GM18867 (cell line): ENCODE data around the gene TRIO.
"Not testable (repeated sequence)": the region's sequence is repeated elsewhere in the genome, so short reads cannot be mapped to it uniquely, and the experiment has no call there.

Experiments
- ATAC-seq: cut with Tn5 transposase; IDR thresholded peaks from one replicate; pipeline ENCODE4 v1.9.1; 2021; ENCODE audit warnings: mild to moderate bottlenecking, moderate library complexity; ENCODE audit not compliant: unreplicated experiment

Gene TRIO

DNA sequence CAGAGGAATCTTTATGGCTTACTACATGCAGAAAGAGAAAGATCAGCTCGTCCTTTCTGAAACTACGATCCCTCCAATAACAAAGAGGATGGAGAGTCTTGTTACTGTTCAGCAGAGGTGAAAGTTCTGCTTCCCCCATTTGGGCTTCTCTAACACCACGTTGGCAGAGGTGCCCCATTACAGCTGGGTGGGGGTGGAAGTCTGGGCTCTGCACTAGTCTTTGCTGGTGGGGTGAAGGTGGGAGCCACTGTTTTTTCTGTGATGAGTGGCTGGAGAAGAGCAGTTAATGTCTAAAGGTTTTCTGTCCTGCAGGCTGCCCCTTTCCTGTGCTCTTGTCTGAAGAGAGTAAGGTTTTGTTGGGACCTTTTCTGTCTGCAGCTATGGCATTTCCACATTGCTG lies 373.8 kb downstream of the TRIO start:
- no peak for ATAC-seq

DNA sequence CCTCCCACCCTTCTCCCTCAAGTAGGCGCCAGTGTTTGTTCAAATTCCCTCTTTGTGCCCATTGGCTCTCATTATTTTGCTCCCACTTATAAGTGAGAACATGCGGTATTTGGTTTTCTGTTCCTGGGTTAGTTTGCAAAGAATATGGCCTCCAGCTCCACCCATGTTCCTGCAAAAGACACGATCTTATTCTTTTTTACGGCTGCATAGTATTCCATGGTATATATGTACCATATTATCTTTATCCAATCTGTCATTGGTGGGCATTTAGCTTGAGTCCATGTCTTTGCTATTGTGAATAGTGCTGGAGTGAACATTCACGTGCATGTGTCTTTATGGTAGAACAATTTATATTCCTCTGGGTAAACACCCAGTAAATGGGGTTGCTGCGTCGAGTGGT lies 375.5 kb downstream of the TRIO start:
- ATAC-seq, result no peak

DNA sequence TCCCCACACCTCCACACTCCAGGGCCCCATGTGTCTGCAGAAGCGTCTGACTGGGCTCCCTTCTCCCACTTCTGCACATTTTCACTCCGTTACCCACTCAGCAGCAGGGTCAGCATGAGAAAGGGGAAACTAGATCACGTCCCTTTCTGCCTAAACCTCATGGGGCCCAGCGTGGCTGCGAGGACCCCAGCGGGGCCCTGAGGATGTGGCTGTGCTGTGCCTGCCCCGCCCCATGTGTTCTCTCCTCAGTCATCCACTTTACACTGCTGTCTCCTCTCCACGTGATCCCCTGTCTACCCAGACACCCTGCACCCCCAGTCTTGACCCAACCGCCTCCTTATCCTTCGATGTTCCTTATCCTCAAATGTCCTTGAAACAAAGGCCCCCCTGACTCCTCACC lies 378.6 kb downstream of the TRIO start:
- no peak for ATAC-seq

DNA sequence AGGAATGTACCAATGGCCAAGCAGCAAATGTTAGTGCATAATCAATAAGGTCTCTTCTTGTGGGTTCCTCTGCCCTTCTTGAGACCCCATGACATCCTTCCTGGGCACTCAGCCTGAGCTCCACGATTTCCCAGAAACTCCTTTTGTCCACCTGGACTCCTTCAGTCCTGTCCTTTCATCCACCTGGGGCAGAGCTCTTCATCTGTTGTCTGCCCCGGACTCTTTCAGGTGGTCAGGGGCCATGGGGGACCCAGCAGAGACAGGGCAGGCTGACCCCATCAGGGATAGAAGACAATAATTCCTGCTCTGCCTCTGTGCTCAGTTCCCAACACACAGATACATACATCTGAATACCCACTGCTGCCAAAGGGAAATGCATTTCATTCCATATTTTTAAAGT lies 379.6 kb downstream of the TRIO start:
- ATAC-seq, result no peak

DNA sequence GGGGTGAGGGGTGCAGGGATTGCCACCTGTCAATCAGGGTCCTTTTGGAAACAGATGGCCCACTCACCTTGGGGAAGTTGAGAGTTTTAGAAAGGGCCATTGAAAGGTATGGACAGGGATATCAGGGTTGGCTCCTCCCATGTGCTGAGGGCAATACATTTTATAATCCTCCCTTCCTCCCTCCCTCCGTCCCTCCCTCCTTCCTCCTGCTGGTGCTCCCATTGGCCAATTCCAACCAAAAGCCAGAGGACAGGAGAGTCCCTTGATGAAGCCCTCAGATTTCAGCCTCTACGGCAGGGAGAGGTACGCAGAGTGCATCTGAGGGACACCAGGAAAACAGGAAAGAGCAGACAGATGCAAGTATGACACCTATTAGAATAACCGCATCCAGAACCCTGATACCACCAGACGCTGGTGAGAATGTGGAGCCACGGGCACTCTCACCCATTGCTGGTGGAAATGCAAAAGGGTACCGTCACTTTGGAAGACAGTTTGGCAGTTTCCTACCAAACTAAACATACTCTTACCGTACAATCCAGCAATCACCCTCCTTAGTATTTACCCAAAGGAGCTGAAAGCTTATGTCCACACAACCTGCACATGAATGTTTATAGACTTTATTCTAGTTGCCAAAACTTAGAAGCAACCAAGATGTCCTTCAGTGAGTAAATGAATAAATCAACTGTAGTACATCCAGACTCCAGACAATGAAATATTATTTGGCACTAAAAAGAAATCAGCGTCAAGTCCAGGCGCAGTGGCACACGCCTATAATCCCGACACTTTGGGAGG lies 380.3 kb downstream of the TRIO start:
- ATAC-seq, result no peak

DNA sequence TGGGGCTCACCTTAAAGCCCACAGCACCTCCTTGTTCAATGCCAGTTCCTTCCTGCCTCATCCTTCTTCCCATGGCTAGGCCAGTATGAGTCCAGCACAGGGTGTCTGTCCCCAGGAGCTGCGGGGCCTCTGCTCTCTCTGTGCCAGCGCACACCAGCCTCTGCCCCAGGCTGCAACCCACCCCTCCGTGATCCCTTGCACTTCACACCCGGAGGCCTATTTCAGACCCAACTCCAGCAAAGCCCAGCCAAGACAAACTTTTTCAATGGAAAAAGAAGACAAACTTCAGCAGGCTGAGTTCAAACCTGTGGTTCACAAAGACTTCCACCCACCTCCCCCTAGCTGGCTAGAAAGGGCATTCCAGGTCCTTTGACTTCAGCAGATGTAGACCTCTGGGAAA lies 382.3 kb downstream of the TRIO start:
- ATAC-seq, result no peak

GRCh38 chr5:14526493-14526892 lies 383.4 kb downstream of the TRIO start:
- no peak for ATAC-seq

DNA sequence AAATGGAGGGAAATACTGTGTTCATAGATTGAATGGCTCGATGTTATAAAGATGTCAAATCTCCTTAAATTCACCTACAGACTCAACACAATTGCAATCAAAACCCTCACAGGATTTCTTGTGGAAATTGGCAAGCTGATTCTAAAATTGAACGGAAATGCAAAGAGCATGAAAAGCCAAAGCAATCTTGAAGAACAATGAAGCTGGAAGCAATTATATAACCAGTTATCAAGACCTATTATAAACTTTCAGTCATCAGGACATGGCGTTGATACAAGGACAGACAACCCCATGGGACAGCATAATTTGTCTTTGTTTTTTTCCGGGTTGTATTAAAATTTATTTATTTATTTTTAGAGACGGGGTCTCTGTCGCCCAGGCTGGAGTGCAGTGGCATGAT lies 385.0 kb downstream of the TRIO start:
- ATAC-seq, result no peak

DNA sequence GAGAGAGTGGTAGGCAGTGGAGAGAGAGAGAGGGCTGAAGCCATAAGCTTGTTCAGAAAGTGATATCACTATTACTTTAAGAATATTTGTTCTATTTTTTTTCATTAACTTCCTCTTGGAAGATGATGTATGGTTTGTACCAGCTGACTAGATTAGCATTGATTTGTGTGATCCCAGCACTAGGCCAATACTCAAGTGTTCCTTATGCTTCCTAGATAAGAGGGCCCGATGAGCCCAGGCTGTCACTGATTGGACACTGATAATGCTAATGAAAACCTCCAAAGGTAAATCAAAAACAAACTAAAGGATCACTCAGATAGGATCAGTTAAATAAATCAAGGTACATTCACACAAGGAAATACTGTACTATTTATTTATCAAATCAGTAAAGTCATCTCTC lies 385.8 kb downstream of the TRIO start:
- ATAC-seq, result no peak

DNA sequence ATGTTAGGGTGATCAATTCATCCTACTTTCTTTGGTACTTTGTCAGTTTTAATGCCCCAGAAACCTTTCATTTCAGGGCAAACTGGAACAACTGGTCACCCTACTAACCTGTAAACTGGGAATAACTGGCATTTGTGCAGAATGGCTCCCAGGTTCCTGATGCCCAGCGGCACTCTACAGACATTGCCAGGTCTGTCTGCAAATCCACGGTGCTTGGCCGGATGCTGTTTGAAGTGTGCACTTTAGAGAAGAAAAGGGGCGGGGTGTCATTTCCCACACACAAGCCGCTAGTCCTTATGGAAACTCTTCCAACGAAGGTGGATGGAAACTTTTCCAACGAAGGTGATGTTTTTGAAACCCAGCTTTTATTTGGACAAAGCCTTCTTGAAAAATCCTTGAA lies 388.5 kb downstream of the TRIO start:
- no peak for ATAC-seq

GRCh38 chr5:14532180-14532579 lies 389.0 kb downstream of the TRIO start:
- ATAC-seq, result no peak

DNA sequence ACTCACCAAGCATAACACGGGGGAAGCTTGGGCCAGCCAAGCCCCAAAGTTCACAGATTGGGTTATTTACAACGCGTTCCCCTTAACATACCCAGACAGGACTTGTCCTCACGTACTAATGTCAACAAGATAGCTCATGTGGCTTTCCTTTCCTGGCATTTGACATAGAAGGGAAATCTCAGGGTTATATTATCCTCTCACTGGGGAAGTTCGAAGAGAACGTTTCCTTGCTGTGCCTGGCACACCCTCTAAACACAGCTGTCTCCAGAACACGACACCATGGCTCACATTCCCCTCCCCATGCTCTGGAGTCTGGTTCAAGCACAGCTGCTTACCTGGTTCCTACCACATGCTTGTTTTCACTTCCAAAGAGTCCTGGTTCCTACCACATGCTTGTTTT lies 391.6 kb downstream of the TRIO start:
- no peak for ATAC-seq

GRCh38 chr5:14545308-14545707 lies 402.2 kb downstream of the TRIO start:
- ATAC-seq, result no peak

DNA sequence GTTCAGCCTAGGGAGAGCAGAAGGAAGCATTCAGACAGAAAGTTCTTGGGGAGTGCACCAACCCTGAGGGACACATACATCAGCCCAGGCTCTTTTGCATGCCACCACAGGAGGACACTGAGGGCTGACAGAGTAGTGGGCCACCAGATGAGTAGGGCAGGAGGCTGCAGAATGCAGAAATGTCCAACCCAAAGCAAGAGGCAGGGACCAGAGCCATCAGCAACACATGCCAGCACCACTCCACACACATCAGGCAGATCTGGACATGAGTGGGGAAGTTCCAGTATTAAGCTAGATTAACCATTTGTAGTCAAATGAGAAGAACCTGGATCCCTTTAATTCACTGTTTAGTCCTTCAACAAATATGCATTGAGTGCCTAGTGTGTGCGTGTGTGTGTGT lies 402.7 kb downstream of the TRIO start:
- no peak for ATAC-seq

DNA sequence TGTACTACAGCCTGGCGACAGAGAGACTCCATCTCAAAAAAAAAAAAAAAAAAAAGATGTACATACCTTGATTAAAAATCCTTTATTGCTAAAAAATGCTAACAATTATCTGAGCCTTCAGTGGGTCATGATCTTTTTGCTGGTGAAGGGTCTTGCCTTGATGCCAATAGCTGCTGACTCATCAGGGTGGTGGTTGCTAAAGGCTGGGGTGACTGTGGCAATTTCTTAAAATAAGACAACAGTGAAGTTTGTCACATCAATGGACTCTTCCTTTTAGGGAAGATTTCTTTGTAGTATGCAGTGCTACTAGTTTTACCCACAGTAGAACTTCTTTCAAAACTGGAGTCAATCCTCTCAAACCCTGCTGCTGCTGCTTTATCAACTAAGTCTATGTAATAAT lies 404.5 kb downstream of the TRIO start:
- ATAC-seq, result no peak

- no peak for ATAC-seq
These were observed 408.1 kb downstream of the TRIO start for GRCh38 chr5:14551211-14551610.

- no peak for ATAC-seq
These were observed 408.9 kb downstream of the TRIO start for GRCh38 chr5:14552017-14552416.

DNA sequence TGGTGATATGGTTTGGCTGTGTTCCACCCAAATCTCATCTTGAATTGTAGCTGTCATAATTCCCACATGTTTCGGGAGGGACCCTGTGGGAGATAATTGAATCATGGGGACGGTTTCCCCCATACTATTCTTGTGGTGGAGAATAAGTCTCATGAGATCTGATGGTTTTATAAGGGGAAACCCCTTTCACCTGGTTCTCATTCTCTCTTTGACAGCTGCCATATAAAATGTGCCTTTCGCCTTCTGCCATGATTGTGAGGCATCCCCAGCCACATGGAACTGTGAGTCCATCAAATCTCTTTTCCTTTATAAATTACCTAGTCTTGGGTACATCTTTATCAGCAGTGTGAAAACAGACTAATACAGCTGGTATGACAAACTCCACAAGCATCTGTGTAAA lies 411.1 kb downstream of the TRIO start:
- not testable (repeated sequence) for ATAC-seq

GRCh38 chr5:14556015-14556414 lies 412.9 kb downstream of the TRIO start:
- ATAC-seq, result no peak

- no peak for ATAC-seq
These were observed 414.1 kb downstream of the TRIO start for GRCh38 chr5:14557203-14557770.

- ATAC-seq, result no peak
These were observed 414.8 kb downstream of the TRIO start for GRCh38 chr5:14557791-14558415.
